HepG2 (cell line): ENCODE data around the gene DISP2. TPM values are rescaled to one million over a fixed set of nuclear protein-coding genes. Genes with fewer than 3 reads are reported as not detected.

Source experiments
- ATAC-seq: fragments of 200-7000 bp; cut with Tn5 transposase; 3 replicates; pipeline ENCODE4 v1.9.1; 2020; ENCODE audit warnings: mild to moderate bottlenecking, moderate library complexity
- BruUV-seq: library from RNA; stranded (reverse); fragments of 400-500 nt; replicated peaks from 2 replicates; lab custom pipeline; 2021; lab: Mats Ljungman, UMichigan
- CTCF ChIA-PET: fragments of 300-600 bp; formaldehyde crosslinking; extraction: SDS; loops from one replicate; lab custom pipeline; 2021; ENCODE audit warnings: low total read pairs, inconsistent platforms, low intra/inter-chr PET ratio; lab: Yijun Ruan, JAX
- POLR2A ChIA-PET: fragments of 350-600 bp; sonication (Branson Sonifier 250); formaldehyde crosslinking; loops from one replicate; lab custom pipeline; 2020; ENCODE audit warnings: antibody characterized with exemption, inconsistent platforms; lab: Yijun Ruan, JAX
- DNase-seq: peaks from one replicate; pipeline ENCODE4 v3.0.0-alpha.2; 2015; ENCODE audit warnings: low spot score
- FAIRE-seq: peaks from 3 replicates; lab custom pipeline; 2011; peaks lifted over from hg19 to GRCh38; lab: Jason Lieb, UNC
- H2AFZ ChIP-seq: one replicate; pipeline ENCODE4 v1.6.1; 2011; ENCODE audit warnings: low read length, inconsistent platforms
- H3K27ac ChIP-seq: fragments of 300-600 bp; 3 replicates; pipeline ENCODE4 v1.8.0; 2011; ENCODE audit warnings: mixed run types, mild to moderate bottlenecking, mixed read lengths, low read length, inconsistent platforms; ENCODE audit not compliant: insufficient read depth; ENCODE audit errors: extremely low read length
- H3K27me3 ChIP-seq, 2 experiments: fragments of 200-600 bp in 1 of 2; 2 replicates in 1 of 2; 3 replicates in 1 of 2; pipeline versions ENCODE4 v1.6.0 to v1.8.0; 2011; ENCODE audit warnings: low read length in 2 of 2, mild to moderate bottlenecking in 2 of 2, moderate library complexity in 2 of 2, inconsistent platforms in 1 of 2; ENCODE audit not compliant: insufficient read depth in 2 of 2, control insufficient read depth in 1 of 2
- H3K36me3 ChIP-seq, 2 experiments: fragments of 200-600 bp in 1 of 2; replicated peaks in 1 of 2; 2 replicates in 1 of 2; 3 replicates in 1 of 2; pipeline versions ENCODE4 v1.5.1 to v1.8.0; 2011; ENCODE audit warnings: low read length in 2 of 2, inconsistent platforms in 1 of 2; ENCODE audit not compliant: insufficient read depth in 2 of 2, control insufficient read depth in 1 of 2
- H3K4me1 ChIP-seq: 2 replicates; pipeline ENCODE4 v1.5.1; 2012; ENCODE audit warnings: low read length, inconsistent platforms; ENCODE audit not compliant: insufficient read depth
- H3K4me2 ChIP-seq: 2 replicates; pipeline ENCODE4 v1.6.0; 2011; ENCODE audit warnings: low read depth, low read length, inconsistent platforms
- H3K4me3 ChIP-seq, 3 experiments: fragments of 200-600 bp in 1 of 3; sonication (generic), shearing (Covaris generic) in 1 of 3; replicated peaks in 1 of 3; 2 replicates each; pipeline ENCODE4 v1.5.1; 2011 to 2016; ENCODE audit warnings: low read length in 3 of 3, inconsistent platforms in 2 of 3, low read depth in 2 of 3, mild to moderate bottlenecking in 2 of 3, control low read depth in 1 of 3, mixed read lengths in 1 of 3; ENCODE audit not compliant: insufficient read depth in 1 of 3
- H3K79me2 ChIP-seq: one replicate; pipeline ENCODE4 v1.6.1; 2011; ENCODE audit warnings: low read length, inconsistent platforms; ENCODE audit not compliant: insufficient read depth
- H3K9ac ChIP-seq: 2 replicates; pipeline ENCODE4 v1.6.0; 2011; ENCODE audit warnings: mild to moderate bottlenecking, low read depth, low read length, inconsistent platforms; ENCODE audit not compliant: insufficient read depth
- H3K9me3 ChIP-seq: 2 replicates; pipeline ENCODE4 v1.5.1; 2012; ENCODE audit warnings: mild to moderate bottlenecking, low read length
- H4K20me1 ChIP-seq: 2 replicates; pipeline ENCODE4 v1.6.0; 2011; ENCODE audit warnings: inconsistent platforms, mild to moderate bottlenecking, low read length, moderate library complexity; ENCODE audit not compliant: insufficient read depth
- ARNT ChIP-seq: fragments of 450-650 bp; IDR thresholded peaks from 2 replicates; pipeline ENCODE4 v1.6.1; 2017
- CSRNP1 ChIP-seq: sonication (generic); formaldehyde crosslinking; IDR thresholded peaks from 2 replicates; pipeline ENCODE4 v1.8.1; 2023; ENCODE audit warnings: mild to moderate bottlenecking, missing genetic modification reagents
- GTF3A ChIP-seq: sonication (generic); formaldehyde crosslinking; conservative IDR thresholded peaks from 2 replicates; pipeline ENCODE4 v1.4.0; 2020; ENCODE audit warnings: mild to moderate bottlenecking, missing genetic modification reagents
- HNF1A ChIP-seq, 2 experiments: sonication (generic) in 1 of 2; formaldehyde crosslinking in 1 of 2; IDR thresholded peaks; 2 replicates each; pipeline versions ENCODE4 v1.4.0 to v1.6.1; 2016 to 2020; ENCODE audit warnings: borderline replicate concordance in 1 of 2, low read depth in 1 of 2, mild to moderate bottlenecking in 1 of 2, missing genetic modification reagents in 1 of 2
- ISX ChIP-seq: sonication (generic); formaldehyde crosslinking; conservative IDR thresholded peaks from 2 replicates; pipeline ENCODE4 v1.5.0; 2020; ENCODE audit warnings: missing genetic modification reagents
- NCOA2 ChIP-seq: sonication (generic); formaldehyde crosslinking; IDR thresholded peaks from 2 replicates; pipeline ENCODE4 v1.8.0; 2022; ENCODE audit warnings: inconsistent platforms
- POLR2A ChIP-seq, 2 experiments: IDR thresholded peaks; 2 replicates each; pipeline ENCODE4 v1.6.1; 2011; ENCODE audit warnings: low read depth in 2 of 2, low read length in 2 of 2, mild to moderate bottlenecking in 1 of 2, moderate library complexity in 1 of 2; ENCODE audit not compliant: insufficient read depth in 1 of 2
- REXO4 ChIP-seq: sonication (generic); formaldehyde crosslinking; IDR thresholded peaks from 2 replicates; pipeline ENCODE4 v1.8.0; 2022; ENCODE audit warnings: missing genetic modification reagents, mild to moderate bottlenecking, borderline replicate concordance
- TMF1 ChIP-seq: sonication (generic); formaldehyde crosslinking; IDR thresholded peaks from 2 replicates; pipeline ENCODE4 v1.8.1; 2022; ENCODE audit warnings: low read depth, missing genetic modification reagents
- ZNF572 ChIP-seq: sonication (generic); formaldehyde crosslinking; IDR thresholded peaks from 2 replicates; pipeline ENCODE4 v1.5.1; 2020; ENCODE audit warnings: mild to moderate bottlenecking, missing genetic modification reagents
- ZNF878 ChIP-seq: sonication (generic); formaldehyde crosslinking; IDR thresholded peaks from 2 replicates; pipeline ENCODE4 v1.8.1; 2023; ENCODE audit warnings: mild to moderate bottlenecking, missing genetic modification reagents, moderate library complexity
- WGBS: methylation state at CpG from one replicate; pipeline ENCODE4 v1.1.6; 2017; ENCODE audit warnings: low lambda C conversion rate; 5-methylcytosine and 5-hydroxymethylcytosine counted together
- in situ Hi-C: cut with HindIII; loops from 2 replicates; pipeline ENCODE4 v1.10.0; 2017; ENCODE audit warnings: low pct_unique_long_range_greater_than_20kb; ENCODE audit not compliant: extremely low pct_ligation_motif_present
- intact Hi-C: fragments of 100-400 bp; cut with micrococcal nuclease; formaldehyde crosslinking; loops from one replicate; pipeline ENCODE4 v1.10.0; 2022; ENCODE audit not compliant: unreplicated experiment
- polyA plus RNA-seq, 8 experiments: library from polyadenylated mRNA; depleted of rRNA in 3 of 8; stranded (reverse) in 7 of 8; unstranded in 1 of 8; fragments of >200 nt; fragmentation: Illumina TruSeq in 4 of 8; extraction: Trizol in 4 of 8; gene quantifications; 2 replicates each; pipeline versions ENCODE4 v1.2.1 to v1.2.3, GENCODE V29; 2011 to 2016; ENCODE audit warnings: low read depth in 4 of 8, missing spikeins in 1 of 8, mixed read lengths in 1 of 8; ENCODE audit not compliant: insufficient read depth in 1 of 8
- total RNA-seq, 5 experiments: library from RNA; depleted of rRNA; stranded (reverse); fragments of >200 nt; fragmentation: Illumina TruSeq; extraction: Trizol; gene quantifications; 2 replicates each; pipeline ENCODE4 v1.2.3, GENCODE V29; 2016; ENCODE audit warnings: low read depth in 1 of 5

The DISP2 gene
- total and polyA plus RNA-seq, 2 of the 13 experiments (the other 11 are each of a cell fraction or from before 2014, with no cell fraction given): 0.09 to 0.32 TPM

GRCh38 chr15:40313531-40314398 lies 44.3 kb upstream of the DISP2 start:
- TF ChIP-seq CSRNP1: no peak
- no peak for TF ChIP-seq ISX
- TF ChIP-seq ZNF572 (CRISPR knock-in tag): no peak
- TF ChIP-seq, all 625 proteins: peak for 0
- WGBS: 13% methylated on average over 10 of the region's 10 CpGs
- H3K9me3 ChIP-seq: no peaks in the 10 kb centered on the region
- H3K27ac ChIP-seq: no peak overlapping the region
- H3K4me3 ChIP-seq: no peak overlapping the region
- H3K4me2 ChIP-seq: no peak overlapping the region
- peaks cover 1 to 49% of the 10 kb centered on the region in 2 experiments; a peak in 2 of 5 replicates for H3K27me3 ChIP-seq
- POLR2A ChIA-PET: no interaction called here
- no peak overlapping the region for H2AFZ ChIP-seq
- intact Hi-C loops: no loop called here
- no peaks in the 10 kb centered on the region for H4K20me1 ChIP-seq
- CTCF ChIA-PET: interaction anchor here (1.3 kb wide), 1 partner anchor 39 kb away, joined by 3 read pairs; no protein-coding TSS in a partner anchor
- no TSS peak for BruUV-seq
- peak; percentile 53 for DNase-seq
- H3K4me1 ChIP-seq: no peaks in the 10 kb centered on the region
- in situ Hi-C loops: loop anchor here (5.0 kb wide), 1 partner anchor 36 kb away; no protein-coding TSS in a partner anchor
- no peaks in the 10 kb centered on the region for H3K36me3 ChIP-seq
- peak; percentile 52; the same call in 2 of the 3 replicates for ATAC-seq
- no peaks in the 10 kb centered on the region for H3K79me2 ChIP-seq
- H3K9ac ChIP-seq: no peak overlapping the region
- FAIRE-seq: no peak

GRCh38 chr15:40314723-40315276 lies 43.2 kb upstream of the DISP2 start:
- WGBS: 11% methylated on average over 4 of the region's 4 CpGs
- CTCF ChIA-PET: no interaction called here
- no TSS peak for BruUV-seq
- H3K9me3 ChIP-seq: no peaks in the 10 kb centered on the region
- H3K79me2 ChIP-seq: no peaks in the 10 kb centered on the region
- no peak overlapping the region for H3K4me3 ChIP-seq
- no peak for ATAC-seq
- H3K27me3 ChIP-seq: peaks cover 1 to 42% of the 10 kb centered on the region in 2 experiments; a peak in 2 of 5 replicates
- no peaks in the 10 kb centered on the region for H3K36me3 ChIP-seq
- no peak overlapping the region for H3K9ac ChIP-seq
- H4K20me1 ChIP-seq: no peaks in the 10 kb centered on the region
- H3K4me1 ChIP-seq: no peaks in the 10 kb centered on the region
- intact Hi-C loops (no loop called here), in situ Hi-C loops (loop anchor here (5.0 kb wide), 1 partner anchor 37 kb away; no protein-coding TSS in a partner anchor)
- no peak overlapping the region for H3K27ac ChIP-seq
- H2AFZ ChIP-seq: no peak overlapping the region
- DNase-seq: no peak
- POLR2A ChIA-PET: no interaction called here
- no peak for FAIRE-seq
- no peak overlapping the region for H3K4me2 ChIP-seq
- no peak for TF ChIP-seq POLR2A (IDR thresholded peaks at IDR 0.05; ENCODE audit: insufficient read depth in 1 of 2, low read depth in 2 of 2, low read length in 2 of 2)
- no peak for TF ChIP-seq NCOA2 (CRISPR knock-in tag)
- TF ChIP-seq TMF1 (CRISPR knock-in tag): no peak
- TF ChIP-seq HNF1A (IDR thresholded peaks at IDR 0.05; ENCODE audit: low read depth): no peak
- TF ChIP-seq HNF1A (CRISPR knock-in tag; IDR thresholded peaks at IDR 0.05; ENCODE audit: borderline replicate concordance): no peak
- no peak for TF ChIP-seq ARNT
- no peak for TF ChIP-seq GTF3A (CRISPR knock-in tag)
- no peak for TF ChIP-seq REXO4 (CRISPR knock-in tag)
- no peak for TF ChIP-seq ZNF878 (CRISPR knock-in tag)
